MM.1S (cell line): ENCODE data around the gene PTPRG.

Experiments
- EZH2 ChIP-seq: fragments of 300-600 bp; sonication (generic); optimal IDR thresholded peaks from 2 replicates; pipeline ENCODE3; 2017; ENCODE audit warnings: low read depth, mild to moderate bottlenecking, antibody characterized with exemption, low read length, mixed read lengths
- EZH2phosphoT487 ChIP-seq: fragments of 300-600 bp; sonication (generic); IDR thresholded peaks from 2 replicates; pipeline ENCODE4 v1.6.1; 2018; ENCODE audit warnings: antibody characterized with exemption, low read length
- TF ChIP-seq, protein P1 (sequence below): fragments of 300-600 bp; sonication (generic); IDR thresholded peaks from 2 replicates; pipeline ENCODE4 v1.5.1; 2016; ENCODE audit warnings: antibody characterized with exemption, low read length, mixed read lengths

DNA sequence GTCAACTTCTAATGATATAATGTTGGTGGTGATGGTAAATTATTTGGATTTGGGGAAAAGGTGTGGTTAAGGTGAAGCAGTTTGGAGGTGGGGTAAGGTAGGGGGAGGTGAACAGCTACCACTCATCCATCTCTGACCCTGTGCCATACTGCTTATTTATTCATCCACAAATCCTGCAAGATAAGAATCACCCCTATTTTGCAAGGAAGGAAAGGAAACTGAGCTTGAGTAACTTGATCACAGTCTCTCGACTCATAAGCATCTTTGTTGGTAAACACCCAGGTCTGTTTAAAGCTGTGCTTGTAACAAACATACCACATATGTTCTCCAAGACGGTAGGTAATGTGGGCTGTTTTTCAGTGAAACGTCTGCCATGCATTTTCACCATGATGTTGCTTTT lies 67.3 kb downstream of the PTPRG start:
- TF ChIP-seq, protein P1, sequence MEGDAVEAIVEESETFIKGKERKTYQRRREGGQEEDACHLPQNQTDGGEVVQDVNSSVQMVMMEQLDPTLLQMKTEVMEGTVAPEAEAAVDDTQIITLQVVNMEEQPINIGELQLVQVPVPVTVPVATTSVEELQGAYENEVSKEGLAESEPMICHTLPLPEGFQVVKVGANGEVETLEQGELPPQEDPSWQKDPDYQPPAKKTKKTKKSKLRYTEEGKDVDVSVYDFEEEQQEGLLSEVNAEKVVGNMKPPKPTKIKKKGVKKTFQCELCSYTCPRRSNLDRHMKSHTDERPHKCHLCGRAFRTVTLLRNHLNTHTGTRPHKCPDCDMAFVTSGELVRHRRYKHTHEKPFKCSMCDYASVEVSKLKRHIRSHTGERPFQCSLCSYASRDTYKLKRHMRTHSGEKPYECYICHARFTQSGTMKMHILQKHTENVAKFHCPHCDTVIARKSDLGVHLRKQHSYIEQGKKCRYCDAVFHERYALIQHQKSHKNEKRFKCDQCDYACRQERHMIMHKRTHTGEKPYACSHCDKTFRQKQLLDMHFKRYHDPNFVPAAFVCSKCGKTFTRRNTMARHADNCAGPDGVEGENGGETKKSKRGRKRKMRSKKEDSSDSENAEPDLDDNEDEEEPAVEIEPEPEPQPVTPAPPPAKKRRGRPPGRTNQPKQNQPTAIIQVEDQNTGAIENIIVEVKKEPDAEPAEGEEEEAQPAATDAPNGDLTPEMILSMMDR = no peak
- no peak for TF ChIP-seq EZH2
- TF ChIP-seq EZH2phosphoT487 = no peak
